HepG2 (cell line): ENCODE results near the gene MRPS11. TPM values are rescaled to one million over a fixed set of nuclear protein-coding genes. Genes with fewer than 3 reads are reported as not detected.

Experiments used
- ATM ChIP-seq: fragments of 450-650 bp; IDR thresholded peaks from 2 replicates; pipeline ENCODE4 v1.7.1; 2017; ENCODE audit warnings: mild to moderate bottlenecking, borderline replicate concordance
- GZF1 ChIP-seq: sonication (generic); formaldehyde crosslinking; IDR thresholded peaks from 2 replicates; pipeline ENCODE4 v1.5.1; 2020; ENCODE audit warnings: mild to moderate bottlenecking, missing genetic modification reagents
- HMGXB4 ChIP-seq, 2 experiments: sonication (generic) in 1 of 2; formaldehyde crosslinking in 1 of 2; IDR thresholded peaks; 2 replicates each; pipeline versions ENCODE4 v1.4.0 to v1.6.1; 2018 to 2020; ENCODE audit warnings: missing genetic modification reagents in 2 of 2, borderline replicate concordance in 1 of 2, low read depth in 1 of 2, mild to moderate bottlenecking in 1 of 2, missing biosample characterization in 1 of 2
- PLSCR1 ChIP-seq: sonication (generic); formaldehyde crosslinking; IDR thresholded peaks from 2 replicates; pipeline ENCODE4 v1.5.0; 2020; ENCODE audit warnings: missing genetic modification reagents, mild to moderate bottlenecking, borderline replicate concordance
- ZBTB46 ChIP-seq: sonication (generic); formaldehyde crosslinking; IDR thresholded peaks from 2 replicates; pipeline ENCODE4 v1.4.0; 2020; ENCODE audit warnings: mild to moderate bottlenecking, missing genetic modification reagents, borderline replicate concordance
- ZFAT ChIP-seq: sonication (generic); formaldehyde crosslinking; conservative IDR thresholded peaks from 2 replicates; pipeline ENCODE4 v1.8.1; 2023; ENCODE audit warnings: missing genetic modification reagents, inconsistent platforms
- ZFP1 ChIP-seq: IDR thresholded peaks from 2 replicates; pipeline ENCODE4 v1.6.1; 2016
- ZFP36L2 ChIP-seq: sonication (generic); formaldehyde crosslinking; IDR thresholded peaks from 2 replicates; pipeline ENCODE4 v1.4.0; 2020; ENCODE audit warnings: missing genetic modification reagents
- ZNF280D ChIP-seq: sonication (generic); formaldehyde crosslinking; IDR thresholded peaks from 2 replicates; pipeline ENCODE4 v1.5.1; 2020; ENCODE audit warnings: mild to moderate bottlenecking, missing genetic modification reagents
- ZNF484 ChIP-seq: sonication (generic); formaldehyde crosslinking; IDR thresholded peaks from 2 replicates; pipeline ENCODE4 v1.5.1; 2020; ENCODE audit warnings: mild to moderate bottlenecking, low read depth, missing genetic modification reagents, borderline replicate concordance
- ZNF704 ChIP-seq: sonication (generic); formaldehyde crosslinking; IDR thresholded peaks from 2 replicates; pipeline ENCODE4 v1.8.1; 2023; ENCODE audit warnings: mild to moderate bottlenecking, inconsistent platforms, moderate library complexity, missing genetic modification reagents, borderline replicate concordance
- ZNF766 ChIP-seq: sonication (generic); formaldehyde crosslinking; IDR thresholded peaks from 2 replicates; pipeline ENCODE4 v1.5.0; 2020; ENCODE audit warnings: missing genetic modification reagents, borderline replicate concordance
- ZNF784 ChIP-seq: sonication (generic); formaldehyde crosslinking; IDR thresholded peaks from 2 replicates; pipeline ENCODE4 v1.5.1; 2020; ENCODE audit warnings: missing genetic modification reagents, mild to moderate bottlenecking, borderline replicate concordance
- ZSCAN12 ChIP-seq: sonication (generic); formaldehyde crosslinking; IDR thresholded peaks from 2 replicates; pipeline ENCODE4 v1.9.0; 2021; ENCODE audit warnings: mild to moderate bottlenecking, missing genetic modification reagents
- polyA plus RNA-seq, 8 experiments: library from polyadenylated mRNA; depleted of rRNA in 3 of 8; stranded (reverse) in 7 of 8; unstranded in 1 of 8; fragments of >200 nt; fragmentation: Illumina TruSeq in 4 of 8; extraction: Trizol in 4 of 8; gene quantifications; 2 replicates each; pipeline versions ENCODE4 v1.2.1 to v1.2.3, GENCODE V29; 2011 to 2016; ENCODE audit warnings: low read depth in 4 of 8, missing spikeins in 1 of 8, mixed read lengths in 1 of 8; ENCODE audit not compliant: insufficient read depth in 1 of 8
- total RNA-seq, 5 experiments: library from RNA; depleted of rRNA; stranded (reverse); fragments of >200 nt; fragmentation: Illumina TruSeq; extraction: Trizol; gene quantifications; 2 replicates each; pipeline ENCODE4 v1.2.3, GENCODE V29; 2016; ENCODE audit warnings: low read depth in 1 of 5

MRPS11 gene
- total and polyA plus RNA-seq, 2 of the 13 experiments (the other 11 are each of a cell fraction or from before 2014, with no cell fraction given), result 50.1 to 72.7 TPM

GRCh38 chr15:88467073-88467934 is at the start of gene MRPS11, which contains the start of gene MRPL46 (continued):
- TF ChIP-seq ZNF484 (CRISPR knock-in tag) (no peak), ZNF704 (CRISPR knock-in tag) (peak; percentile 87), GZF1 (CRISPR knock-in tag) (no peak), ZNF280D (CRISPR knock-in tag) (no peak), ZFAT (CRISPR knock-in tag) (no peak), ZFP1 (CRISPR knock-in tag) (no peak), ATM (no peak), ZFP36L2 (CRISPR knock-in tag) (no peak), ZSCAN12 (CRISPR knock-in tag) (no peak), PLSCR1 (CRISPR knock-in tag) (no peak), ZNF766 (CRISPR knock-in tag) (peak; percentile 57; the same call in 1 of the 2 replicates), ZNF784 (CRISPR knock-in tag) (no peak), ZBTB46 (CRISPR knock-in tag) (no peak; the same call in 1 of the 2 replicates), HMGXB4 (CRISPR knock-in tag; IDR thresholded peaks at IDR 0.05; ENCODE audit: borderline replicate concordance in 1 of 2, low read depth in 1 of 2) (peak; percentile 60 to 76)
